Measurements from ENCODE around the gene EEF2K. TPM values are rescaled to one million over a fixed set of nuclear protein-coding genes. Genes with fewer than 3 reads are reported as not detected.
"Not testable (repeated sequence)": the region's sequence is repeated elsewhere in the genome, so short reads cannot be mapped to it uniquely, and the experiment has no call there.

EEF2K gene
- polyA plus RNA-seq, 1 experiment = 10.9 TPM

DNA sequence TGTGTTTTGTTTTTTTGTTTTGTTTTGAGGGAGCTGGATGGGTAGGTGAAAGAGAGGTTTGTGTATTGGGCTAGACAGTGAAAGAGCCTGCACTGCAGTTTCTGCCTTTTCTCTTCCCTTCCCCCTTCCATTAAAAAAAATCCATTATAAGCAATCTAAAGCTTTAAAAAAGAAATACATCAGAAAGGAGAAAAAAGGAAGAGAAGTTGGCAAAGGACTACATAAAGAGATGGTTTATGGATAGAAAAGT lies 10.7 kb upstream of the EEF2K start:
- no peaks in the 10 kb centered on the region for H3K27me3 ChIP-seq (ENCODE audit: control insufficient read depth, insufficient read depth, low read length)
- ChIA-PET POLR2A (no interaction called here), CTCF (interaction anchor here (0.6 to 3.1 kb wide), 6 partner anchors 9 to 186 kb away, joined by 3 to 15 read pairs (median 3); partner anchors contain the start of gene POLR3E)
- TF ChIP-seq, protein P1, sequence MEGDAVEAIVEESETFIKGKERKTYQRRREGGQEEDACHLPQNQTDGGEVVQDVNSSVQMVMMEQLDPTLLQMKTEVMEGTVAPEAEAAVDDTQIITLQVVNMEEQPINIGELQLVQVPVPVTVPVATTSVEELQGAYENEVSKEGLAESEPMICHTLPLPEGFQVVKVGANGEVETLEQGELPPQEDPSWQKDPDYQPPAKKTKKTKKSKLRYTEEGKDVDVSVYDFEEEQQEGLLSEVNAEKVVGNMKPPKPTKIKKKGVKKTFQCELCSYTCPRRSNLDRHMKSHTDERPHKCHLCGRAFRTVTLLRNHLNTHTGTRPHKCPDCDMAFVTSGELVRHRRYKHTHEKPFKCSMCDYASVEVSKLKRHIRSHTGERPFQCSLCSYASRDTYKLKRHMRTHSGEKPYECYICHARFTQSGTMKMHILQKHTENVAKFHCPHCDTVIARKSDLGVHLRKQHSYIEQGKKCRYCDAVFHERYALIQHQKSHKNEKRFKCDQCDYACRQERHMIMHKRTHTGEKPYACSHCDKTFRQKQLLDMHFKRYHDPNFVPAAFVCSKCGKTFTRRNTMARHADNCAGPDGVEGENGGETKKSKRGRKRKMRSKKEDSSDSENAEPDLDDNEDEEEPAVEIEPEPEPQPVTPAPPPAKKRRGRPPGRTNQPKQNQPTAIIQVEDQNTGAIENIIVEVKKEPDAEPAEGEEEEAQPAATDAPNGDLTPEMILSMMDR (IDR thresholded peaks at IDR 0.05; ENCODE audit: insufficient read depth, low read depth, low read length) = no peak
- DNase-seq (ENCODE audit: low read depth) = no peak
- no peaks in the 10 kb centered on the region for H3K36me3 ChIP-seq (ENCODE audit: control insufficient read depth, insufficient read depth, low read length)
- no peak overlapping the region for H3K4me3 ChIP-seq (ENCODE audit: low read depth, low read length)

DNA sequence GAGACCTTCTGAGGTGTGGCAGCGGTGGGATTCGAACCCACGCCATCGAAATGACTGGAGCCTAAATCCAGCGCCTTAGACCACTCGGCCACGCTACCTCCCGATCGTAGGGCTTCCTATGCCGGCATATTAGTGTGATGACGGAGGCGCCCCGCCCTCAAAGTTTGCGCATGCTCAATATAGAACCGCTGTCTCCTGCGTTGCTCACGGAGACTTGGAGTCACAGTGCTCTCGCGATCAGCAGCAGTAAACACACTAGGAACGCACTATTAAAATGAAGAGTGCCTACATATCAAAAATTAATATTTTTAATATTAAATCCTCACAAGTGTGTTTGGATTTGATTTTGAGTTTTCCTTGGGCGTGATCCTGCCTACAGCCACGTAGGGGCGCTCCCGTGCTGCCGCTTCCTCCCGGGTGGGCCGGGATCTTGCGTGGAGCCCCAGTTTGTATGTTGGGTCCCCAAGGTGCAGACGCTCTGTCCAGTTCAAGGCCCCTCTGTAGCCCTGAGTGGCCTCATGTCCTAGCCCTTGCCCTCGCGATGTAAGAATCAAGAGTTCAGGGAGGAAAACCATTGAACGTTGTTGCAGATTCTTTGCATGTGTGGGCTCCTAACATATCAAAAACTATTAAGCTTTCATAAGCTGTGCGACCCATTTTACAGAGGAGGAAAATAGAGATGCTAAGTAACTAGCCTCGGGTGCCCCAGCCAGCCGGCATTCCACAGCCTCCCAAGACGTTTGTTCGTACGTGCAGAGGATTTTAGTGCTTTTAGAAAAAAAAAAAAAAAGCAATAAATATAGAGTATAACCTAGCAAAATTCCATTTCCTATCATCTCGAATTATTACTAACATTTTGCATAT lies 10.2 kb upstream of the EEF2K start:
- DNase-seq (ENCODE audit: low read depth) = peak; percentile 62
- Histone ChIP-seq H3K36me3 (ENCODE audit: control insufficient read depth, insufficient read depth, low read length) (no peaks in the 10 kb centered on the region), H3K4me3 (ENCODE audit: low read depth, low read length) (peak overlapping the region; percentile 49), H3K27me3 (ENCODE audit: control insufficient read depth, insufficient read depth, low read length) (no peaks in the 10 kb centered on the region)
- CTCF ChIA-PET = interaction anchor here (0.6 to 3.1 kb wide), 10 partner anchors 9 to 106 kb away, joined by 3 to 15 read pairs (median 3); no protein-coding TSS in a partner anchor
- TF ChIP-seq, protein P1 (IDR thresholded peaks at IDR 0.05; ENCODE audit: insufficient read depth, low read depth, low read length) = peak; percentile 94
- POLR2A ChIA-PET = no interaction called here

GRCh38 chr16:22196559-22197168 lies 9.4 kb upstream of the EEF2K start:
- H3K36me3 ChIP-seq (ENCODE audit: control insufficient read depth, insufficient read depth, low read length); H3K27me3 ChIP-seq (ENCODE audit: control insufficient read depth, insufficient read depth, low read length); DNase-seq (ENCODE audit: low read depth); POLR2A ChIA-PET; H3K4me3 ChIP-seq (ENCODE audit: low read depth, low read length): not testable (repeated sequence)
- CTCF ChIA-PET = interaction anchor here (0.6 to 3.2 kb wide), 9 partner anchors 8 to 105 kb away, joined by 3 to 15 read pairs (median 4); no protein-coding TSS in a partner anchor

DNA sequence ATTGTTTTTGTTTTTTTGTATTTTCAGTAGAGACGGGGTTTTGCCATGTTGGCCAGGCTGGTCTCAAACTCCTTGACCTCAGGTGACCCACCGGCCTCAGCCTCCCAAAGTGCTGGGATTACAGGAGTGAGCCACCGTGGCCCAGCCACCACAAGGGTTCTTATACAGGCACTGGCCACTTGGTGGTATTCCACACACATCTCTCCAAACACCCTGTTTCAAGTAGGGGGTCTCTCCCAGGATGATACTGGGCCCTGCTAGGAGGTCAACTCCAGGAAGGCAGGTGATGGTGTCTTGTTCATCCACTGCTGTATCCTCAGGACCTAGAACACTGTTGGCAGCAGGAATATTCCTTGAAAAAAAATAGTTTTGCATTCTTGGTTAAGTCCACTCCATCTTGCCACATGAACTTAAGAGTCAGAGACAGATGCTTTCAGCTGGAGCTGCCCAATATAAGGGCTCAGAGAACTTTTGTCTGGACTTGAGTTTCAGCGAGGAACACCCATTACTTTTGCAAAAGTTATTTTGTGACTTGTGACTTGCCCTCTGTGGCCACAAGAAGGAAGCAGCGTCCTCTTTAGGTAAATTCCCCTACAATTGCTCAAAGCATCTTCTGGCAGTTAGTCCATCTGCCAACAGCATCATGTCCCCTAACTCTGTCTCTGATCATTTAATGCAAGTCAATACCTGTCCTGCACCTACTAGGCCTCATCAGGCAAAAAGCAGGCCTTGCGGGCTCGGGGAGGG lies 7.4 kb upstream of the EEF2K start:
- ChIA-PET CTCF (interaction anchor here (0.8 to 3.2 kb wide), 3 partner anchors 10 to 204 kb away, joined by 3 to 15 read pairs (median 7); no protein-coding TSS in a partner anchor), POLR2A (no interaction called here)
- TF ChIP-seq, protein P1 (IDR thresholded peaks at IDR 0.05; ENCODE audit: insufficient read depth, low read depth, low read length) = no peak
- H3K4me3 ChIP-seq (ENCODE audit: low read depth, low read length) = no peak overlapping the region
- H3K36me3 ChIP-seq (ENCODE audit: control insufficient read depth, insufficient read depth, low read length) = no peaks in the 10 kb centered on the region
- no peak for DNase-seq (ENCODE audit: low read depth)
- H3K27me3 ChIP-seq (ENCODE audit: control insufficient read depth, insufficient read depth, low read length) = no peaks in the 10 kb centered on the region

- Histone ChIP-seq H3K36me3 (ENCODE audit: control insufficient read depth, insufficient read depth, low read length) (no peaks in the 10 kb centered on the region), H3K4me3 (ENCODE audit: low read depth, low read length) (no peak overlapping the region), H3K27me3 (ENCODE audit: control insufficient read depth, insufficient read depth, low read length) (no peaks in the 10 kb centered on the region)
- no peak for DNase-seq (ENCODE audit: low read depth)
- CTCF ChIA-PET = interaction anchor here (1.0 to 3.3 kb wide), 2 partner anchors 98 kb away, joined by 4 to 17 read pairs; no protein-coding TSS in a partner anchor
- POLR2A ChIA-PET = no interaction called here
- TF ChIP-seq, protein P1 (IDR thresholded peaks at IDR 0.05; ENCODE audit: insufficient read depth, low read depth, low read length) = no peak
Measured at GRCh38 chr16:22202261-22202637, 3.8 kb upstream of the EEF2K start.

Data from BJ (cell line).